Stimulated activated CD8-positive, alpha-beta memory T cell treated with anti-CD3 and anti-CD28 coated beads, Interleukin-2, amount 100 ng/mL, for 1 hour (primary cell): Measurements from ENCODE around the gene ARL5B.

Experiments used
- DNase-seq, 2 donors: peaks; one replicate each; pipeline ENCODE4 v3.0.0-alpha.2; 2020; ENCODE audit warnings: low read depth in 2 of 2

Gene ARL5B

GRCh38 chr10:18658271-18659124 lies 733 bp upstream of the ARL5B start:
- DNase-seq = no peak

GRCh38 chr10:18659819-18660535 lies 746 bp downstream of the ARL5B start:
- DNase-seq = no peak

- DNase-seq = no peak
Measured at GRCh38 chr10:18660816-18661431, 1.7 kb downstream of the ARL5B start.

- no peak for DNase-seq
Measured at GRCh38 chr10:18664841-18665478, 5.7 kb downstream of the ARL5B start.

- DNase-seq = no peak
Measured at GRCh38 chr10:18665815-18666558, 6.8 kb downstream of the ARL5B start.

- DNase-seq = no peak
Measured at GRCh38 chr10:18666810-18667209, 7.6 kb downstream of the ARL5B start.

- DNase-seq = no peak
Measured at GRCh38 chr10:18668026-18668425, 8.8 kb downstream of the ARL5B start.

GRCh38 chr10:18675086-18675801 lies 16.0 kb downstream of the ARL5B start:
- DNase-seq = no peak

- DNase-seq = no peak
Measured at GRCh38 chr10:18680754-18681153, 21.5 kb downstream of the ARL5B start.

GRCh38 chr10:18681366-18681765 lies 22.1 kb downstream of the ARL5B start:
- no peak for DNase-seq

GRCh38 chr10:18681971-18682411 lies 22.8 kb downstream of the ARL5B start:
- DNase-seq = no peak

GRCh38 chr10:18683427-18683826 lies 24.2 kb downstream of the ARL5B start:
- no peak for DNase-seq

- no peak for DNase-seq
Measured at GRCh38 chr10:18684416-18684815, 25.2 kb downstream of the ARL5B start.

GRCh38 chr10:18684953-18685352 lies 25.7 kb downstream of the ARL5B start:
- no peak for DNase-seq

- DNase-seq = no peak
Measured at GRCh38 chr10:18685555-18685954, 26.3 kb downstream of the ARL5B start.

GRCh38 chr10:18687195-18687594 lies 28.0 kb downstream of the ARL5B start:
- DNase-seq = no peak

GRCh38 chr10:18687706-18688105 lies 28.5 kb downstream of the ARL5B start:
- DNase-seq = no peak

- DNase-seq = no peak
Measured at GRCh38 chr10:18689498-18689897, 30.3 kb downstream of the ARL5B start.

- no peak for DNase-seq
Measured at GRCh38 chr10:18690541-18690940, 31.3 kb downstream of the ARL5B start.
